IPS-18a (cell line): Measurements from ENCODE around the gene SOBP.
"Not testable (repeated sequence)": the region's sequence is repeated elsewhere in the genome, so short reads cannot be mapped to it uniquely, and the experiment has no call there.

Experiments
- H3K27ac ChIP-seq: one replicate; pipeline ENCODE4 v1.5.1; 2013; ENCODE audit warnings: low read length
- H3K27me3 ChIP-seq: one replicate; pipeline ENCODE4 v1.6.1; 2013; ENCODE audit warnings: mild to moderate bottlenecking, low read length; ENCODE audit not compliant: control insufficient read depth, insufficient read depth
- H3K36me3 ChIP-seq: one replicate; pipeline ENCODE4 v1.6.1; 2013; ENCODE audit warnings: low read depth, low read length; ENCODE audit not compliant: control insufficient read depth
- H3K4me1 ChIP-seq: one replicate; pipeline ENCODE4 v1.6.1; 2013; ENCODE audit warnings: low read depth, low read length; ENCODE audit not compliant: control insufficient read depth
- H3K4me3 ChIP-seq: one replicate; pipeline ENCODE4 v1.5.1; 2013; ENCODE audit warnings: low read length
- H3K9ac ChIP-seq: one replicate; pipeline ENCODE4 v1.6.1; 2013; ENCODE audit warnings: mild to moderate bottlenecking, low read length, moderate library complexity
- H3K9me3 ChIP-seq: one replicate; pipeline ENCODE4 v1.6.1; 2013; ENCODE audit warnings: low read depth, low read length; ENCODE audit not compliant: control insufficient read depth

Gene SOBP

GRCh38 chr6:107511511-107511993 is 21.6 kb downstream of the SOBP start:
- H3K36me3 ChIP-seq = no peaks in the 10 kb centered on the region
- H3K27ac ChIP-seq = peak overlapping the region; percentile 48
- H3K9ac ChIP-seq = no peak overlapping the region
- no peak overlapping the region for H3K4me3 ChIP-seq
- no peaks in the 10 kb centered on the region for H3K9me3 ChIP-seq
- no peaks in the 10 kb centered on the region for H3K27me3 ChIP-seq
- H3K4me1 ChIP-seq = peaks cover 15% of the 10 kb centered on the region

DNA sequence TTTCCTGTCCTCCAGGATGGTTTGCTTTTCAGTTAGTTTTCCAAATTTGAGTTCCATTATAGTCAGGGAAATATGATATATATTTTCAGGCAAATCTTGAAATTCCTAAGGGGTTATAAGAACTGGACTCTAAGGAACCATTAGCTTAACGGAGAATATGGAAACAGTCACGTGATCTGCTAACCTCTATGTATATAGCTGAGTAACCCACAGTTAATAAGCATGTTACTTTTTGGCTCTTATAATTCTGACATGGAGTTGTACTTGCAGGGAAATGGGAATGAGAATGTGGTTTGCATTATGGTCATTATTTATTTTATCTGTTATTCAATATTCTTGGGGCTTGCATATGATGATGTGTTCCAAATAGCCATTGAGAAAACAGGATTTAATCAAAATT is 23.3 kb downstream of the SOBP start:
- Histone ChIP-seq H3K9ac (no peak overlapping the region), H3K27me3 (no peaks in the 10 kb centered on the region), H3K9me3 (no peaks in the 10 kb centered on the region), H3K4me1 (peaks cover 15% of the 10 kb centered on the region), H3K4me3 (no peak overlapping the region), H3K27ac (no peak overlapping the region), H3K36me3 (no peaks in the 10 kb centered on the region)

DNA sequence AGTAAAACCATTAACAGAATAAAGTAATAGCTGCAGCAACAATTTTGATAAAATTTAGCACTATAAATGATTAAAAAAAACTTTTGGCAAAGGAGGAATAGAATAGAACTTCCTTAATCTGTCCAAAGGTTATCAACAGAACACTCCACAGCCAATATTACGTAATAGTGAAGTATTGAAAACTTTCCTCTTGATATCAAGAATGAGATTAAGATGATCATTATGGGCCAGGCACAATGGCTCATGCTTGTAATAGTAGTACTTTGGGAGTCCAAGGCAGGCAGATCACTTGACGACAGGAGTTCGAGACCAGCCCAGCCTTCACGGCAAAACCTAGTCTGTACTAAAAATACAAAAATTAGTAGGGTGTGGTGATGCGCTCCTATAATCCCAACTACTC is 26.0 kb downstream of the SOBP start:
- peaks cover 8% of the 10 kb centered on the region for H3K4me1 ChIP-seq
- no peak overlapping the region for H3K9ac ChIP-seq
- H3K4me3 ChIP-seq = no peak overlapping the region
- no peak overlapping the region for H3K27ac ChIP-seq
- H3K36me3 ChIP-seq = no peaks in the 10 kb centered on the region
- H3K27me3 ChIP-seq = no peaks in the 10 kb centered on the region
- H3K9me3 ChIP-seq = no peaks in the 10 kb centered on the region

DNA sequence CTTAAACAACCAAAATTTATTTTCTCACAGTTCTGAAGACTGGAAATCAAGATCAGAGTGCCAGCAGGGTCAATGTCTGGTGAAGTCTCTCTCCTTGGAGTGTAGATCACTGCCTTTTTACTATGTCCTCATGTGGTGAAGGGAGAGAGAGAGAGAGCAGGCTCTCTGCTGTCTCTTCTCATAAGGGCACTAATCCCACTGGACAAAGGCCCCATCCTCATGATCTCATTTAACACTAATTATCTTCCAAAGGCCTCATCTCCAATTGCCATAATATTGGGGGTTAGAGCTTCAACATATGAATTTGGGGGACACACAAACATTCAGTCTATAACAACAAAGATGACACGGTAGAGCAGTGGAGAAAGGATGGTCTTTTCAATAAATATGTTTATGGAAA is 27.4 kb downstream of the SOBP start:
- H3K4me3 ChIP-seq = no peak overlapping the region
- H3K9ac ChIP-seq = no peak overlapping the region
- no peaks in the 10 kb centered on the region for H3K27me3 ChIP-seq
- H3K36me3 ChIP-seq = no peaks in the 10 kb centered on the region
- no peak overlapping the region for H3K27ac ChIP-seq
- H3K9me3 ChIP-seq = no peaks in the 10 kb centered on the region
- no peaks in the 10 kb centered on the region for H3K4me1 ChIP-seq

GRCh38 chr6:107519224-107519623 is 29.3 kb downstream of the SOBP start:
- H3K9me3 ChIP-seq, H3K4me1 ChIP-seq, H3K27ac ChIP-seq, H3K4me3 ChIP-seq, H3K9ac ChIP-seq, H3K36me3 ChIP-seq, H3K27me3 ChIP-seq: not testable (repeated sequence)

DNA sequence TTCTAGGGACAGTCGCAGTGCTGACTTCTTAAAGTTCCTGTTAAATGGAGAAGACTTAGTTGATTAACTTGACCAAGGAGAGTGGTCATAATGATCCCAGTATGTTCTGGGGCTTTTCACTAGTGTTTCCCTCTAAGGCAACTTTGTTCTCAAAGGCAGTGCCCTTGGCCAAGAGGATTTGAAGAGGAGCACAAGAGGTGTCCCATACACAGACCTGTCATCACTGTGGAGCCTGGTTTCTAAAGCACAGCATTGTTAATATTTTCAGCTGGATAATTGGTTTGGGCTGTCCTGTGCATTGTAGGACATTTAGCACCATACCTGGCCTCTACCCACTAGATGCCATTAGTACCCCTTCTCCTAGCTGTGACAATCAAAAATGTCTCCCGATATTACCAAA is 30.8 kb downstream of the SOBP start:
- not testable (repeated sequence) for H3K9me3 ChIP-seq, H3K4me3 ChIP-seq, H3K4me1 ChIP-seq, H3K27ac ChIP-seq, H3K36me3 ChIP-seq, H3K9ac ChIP-seq, H3K27me3 ChIP-seq

DNA sequence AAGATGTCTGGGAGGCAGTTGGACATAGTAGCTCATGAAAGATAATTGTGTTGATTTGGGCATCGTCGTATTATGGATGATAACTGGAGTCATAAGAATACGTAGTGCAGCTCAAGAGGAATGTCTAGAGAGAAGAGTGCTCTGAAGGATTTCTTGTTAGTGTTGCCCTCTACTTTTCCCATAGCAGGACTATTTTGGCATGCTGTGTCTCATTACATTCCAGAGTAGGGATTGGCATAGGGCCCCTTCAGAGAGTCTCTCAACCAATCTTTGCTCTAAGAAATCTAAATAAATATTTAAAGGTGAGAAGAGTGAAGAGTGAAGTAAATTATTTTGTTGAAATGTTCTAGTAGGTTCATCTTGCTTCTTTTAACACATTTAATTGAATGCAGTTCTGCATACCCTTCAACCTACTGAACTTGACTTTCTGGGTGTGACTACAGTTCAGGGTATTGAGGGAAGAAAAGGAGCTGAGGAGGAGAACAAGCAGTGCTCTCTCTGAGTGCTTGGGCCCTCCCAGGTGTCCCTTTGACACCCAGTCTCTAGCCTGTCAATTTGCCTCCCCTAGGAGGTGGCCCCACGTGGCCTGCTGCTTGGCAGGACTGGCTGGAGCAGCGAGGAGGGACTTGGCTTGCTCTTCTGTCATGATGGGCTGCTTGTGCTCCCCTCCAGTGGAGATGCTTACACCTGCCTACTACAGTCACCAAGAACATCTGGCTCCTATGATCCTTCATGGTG is 33.3 kb downstream of the SOBP start:
- Histone ChIP-seq H3K36me3 (no peaks in the 10 kb centered on the region), H3K4me3 (no peak overlapping the region), H3K9ac (no peak overlapping the region), H3K9me3 (no peaks in the 10 kb centered on the region), H3K27me3 (no peaks in the 10 kb centered on the region), H3K4me1 (peaks cover 6% of the 10 kb centered on the region), H3K27ac (no peak overlapping the region)

DNA sequence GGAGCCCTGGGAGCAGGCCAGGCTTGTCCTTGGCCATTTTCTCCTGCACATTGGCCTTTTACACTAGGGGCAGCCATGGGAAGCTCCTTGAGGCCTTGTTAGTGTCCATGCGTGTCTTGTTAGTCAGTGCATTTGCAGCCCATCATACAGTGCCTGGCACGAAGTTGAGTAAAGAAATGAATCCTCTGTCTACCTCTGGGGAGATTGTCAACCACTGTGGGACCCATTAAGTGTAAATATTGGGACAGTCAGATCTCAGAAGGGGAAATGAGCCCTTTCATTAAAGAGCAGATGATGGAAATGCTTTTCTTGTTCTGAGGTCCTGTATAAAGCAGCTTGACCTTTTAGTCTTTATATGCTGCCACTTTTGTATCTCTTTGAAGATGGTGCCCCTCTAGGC is 33.9 kb downstream of the SOBP start:
- H3K36me3 ChIP-seq = no peaks in the 10 kb centered on the region
- no peak overlapping the region for H3K4me3 ChIP-seq
- H3K9ac ChIP-seq = no peak overlapping the region
- H3K27me3 ChIP-seq = no peaks in the 10 kb centered on the region
- H3K4me1 ChIP-seq = peaks cover 6% of the 10 kb centered on the region
- no peak overlapping the region for H3K27ac ChIP-seq
- H3K9me3 ChIP-seq = no peaks in the 10 kb centered on the region

DNA sequence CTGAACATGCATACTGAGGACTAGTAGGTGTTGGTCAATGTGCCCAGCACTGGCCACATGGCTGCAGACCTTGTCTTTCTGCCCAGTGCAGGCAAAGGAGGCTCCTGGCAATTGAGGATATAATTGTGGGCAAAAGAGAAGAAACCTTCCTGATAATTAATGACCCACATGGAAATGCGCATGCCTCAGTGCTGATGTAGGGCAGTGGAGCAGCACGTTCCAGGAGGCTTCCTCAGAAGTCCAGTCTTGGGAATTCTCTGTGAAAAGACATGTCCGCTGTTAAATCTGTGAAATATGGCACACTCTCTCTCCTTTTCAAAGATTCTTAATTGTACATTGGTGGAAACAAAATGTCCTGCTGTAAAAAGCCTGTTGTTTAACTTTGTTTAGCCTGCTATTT is 34.7 kb downstream of the SOBP start:
- Histone ChIP-seq H3K4me3 (no peak overlapping the region), H3K9me3 (no peaks in the 10 kb centered on the region)

GRCh38 chr6:107531868-107532267 is 42.0 kb downstream of the SOBP start:
- H3K9ac ChIP-seq = no peak overlapping the region
- H3K36me3 ChIP-seq = no peaks in the 10 kb centered on the region
- no peaks in the 10 kb centered on the region for H3K9me3 ChIP-seq
- H3K4me1 ChIP-seq = peaks cover 38% of the 10 kb centered on the region
- no peak overlapping the region for H3K4me3 ChIP-seq
- H3K27me3 ChIP-seq = no peaks in the 10 kb centered on the region
- H3K27ac ChIP-seq = no peak overlapping the region

More for the DNA sequence above, 34.7 kb downstream of the SOBP start:
- Histone ChIP-seq H3K4me1 (peaks cover 6% of the 10 kb centered on the region), H3K36me3 (no peaks in the 10 kb centered on the region), H3K27me3 (no peaks in the 10 kb centered on the region), H3K27ac (no peak overlapping the region), H3K9ac (no peak overlapping the region)

DNA sequence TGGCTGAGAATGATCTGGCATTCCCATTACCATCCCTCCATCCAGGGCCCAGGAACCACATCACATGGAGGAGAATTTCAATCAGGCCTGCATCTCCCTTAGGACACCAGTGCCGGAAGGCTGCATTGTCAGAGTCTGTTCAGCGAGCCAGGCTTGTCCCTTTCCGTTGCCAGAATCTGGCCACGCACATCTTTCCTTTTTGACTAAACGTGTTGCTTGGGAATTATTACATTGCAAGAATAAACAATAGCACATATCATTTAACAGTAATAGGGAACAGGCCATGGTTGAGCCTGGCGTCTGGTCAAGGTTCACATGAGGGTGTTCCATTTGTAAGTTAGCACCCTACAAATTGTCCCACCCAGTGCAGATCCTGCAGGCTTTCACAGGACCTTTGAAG is 42.8 kb downstream of the SOBP start:
- no peak overlapping the region for H3K27ac ChIP-seq
- H3K27me3 ChIP-seq = no peaks in the 10 kb centered on the region
- H3K4me3 ChIP-seq = no peak overlapping the region
- H3K4me1 ChIP-seq = peaks cover 32% of the 10 kb centered on the region
- no peaks in the 10 kb centered on the region for H3K36me3 ChIP-seq
- no peak overlapping the region for H3K9ac ChIP-seq
- no peaks in the 10 kb centered on the region for H3K9me3 ChIP-seq

- Histone ChIP-seq H3K9ac (no peak overlapping the region), H3K27ac (no peak overlapping the region), H3K36me3 (no peaks in the 10 kb centered on the region), H3K4me3 (no peak overlapping the region), H3K4me1 (peaks cover 36% of the 10 kb centered on the region), H3K9me3 (no peaks in the 10 kb centered on the region), H3K27me3 (no peaks in the 10 kb centered on the region)
Measured at GRCh38 chr6:107533415-107534059, 43.6 kb downstream of the SOBP start.
